HG03460 (cell line): ENCODE data around the gene WTIP.
"Not testable (repeated sequence)": the region's sequence is repeated elsewhere in the genome, so short reads cannot be mapped to it uniquely, and the experiment has no call there.

Experiments used
- ATAC-seq: cut with Tn5 transposase; IDR thresholded peaks from one replicate; pipeline ENCODE4 v1.9.1; 2021; ENCODE audit not compliant: unreplicated experiment

WTIP gene

GRCh38 chr19:34503531-34504272 lies 22.1 kb downstream of the WTIP start:
- no peak for ATAC-seq

GRCh38 chr19:34504273-34504808 lies 22.8 kb downstream of the WTIP start:
- no peak for ATAC-seq

GRCh38 chr19:34504809-34505291 lies 23.3 kb downstream of the WTIP start:
- ATAC-seq = no peak

GRCh38 chr19:34505321-34506025 lies 23.9 kb downstream of the WTIP start:
- no peak for ATAC-seq

GRCh38 chr19:34506026-34506370 lies 24.4 kb downstream of the WTIP start:
- no peak for ATAC-seq

- no peak for ATAC-seq
Measured at GRCh38 chr19:34507414-34508067, 26.0 kb downstream of the WTIP start.

- no peak for ATAC-seq
Measured at GRCh38 chr19:34508540-34508939, 27.0 kb downstream of the WTIP start.

GRCh38 chr19:34510904-34511303 lies 29.3 kb downstream of the WTIP start:
- not testable (repeated sequence) for ATAC-seq

- no peak for ATAC-seq
Measured at GRCh38 chr19:34512254-34512822, 30.8 kb downstream of the WTIP start.

GRCh38 chr19:34513767-34514166 lies 32.2 kb downstream of the WTIP start:
- ATAC-seq = no peak

- ATAC-seq = no peak
Measured at GRCh38 chr19:34519602-34520001, 38.0 kb downstream of the WTIP start.

GRCh38 chr19:34523408-34523807 lies 41.9 kb downstream of the WTIP start:
- ATAC-seq = no peak

- no peak for ATAC-seq
Measured at GRCh38 chr19:34525001-34525400, 43.4 kb downstream of the WTIP start.

GRCh38 chr19:34534206-34534605 lies 52.6 kb downstream of the WTIP start:
- ATAC-seq = no peak

- no peak for ATAC-seq
Measured at GRCh38 chr19:34539396-34539795, 57.8 kb downstream of the WTIP start.

GRCh38 chr19:34540811-34541557 lies 59.4 kb downstream of the WTIP start:
- ATAC-seq = no peak

- ATAC-seq = no peak
Measured at GRCh38 chr19:34549833-34550232, 68.3 kb downstream of the WTIP start.

GRCh38 chr19:34555447-34555846 lies 73.9 kb downstream of the WTIP start:
- no peak for ATAC-seq

- ATAC-seq = no peak
Measured at GRCh38 chr19:34556488-34556887, 74.9 kb downstream of the WTIP start.

GRCh38 chr19:34559045-34559444 lies 77.5 kb downstream of the WTIP start:
- no peak for ATAC-seq

GRCh38 chr19:34560229-34560628 lies 78.7 kb downstream of the WTIP start:
- no peak for ATAC-seq
